ENCODE data around the gene KIAA1217.

- TF ChIP-seq CTCF (conservative IDR thresholded peaks at IDR 0.05), result no peak
- TF ChIP-seq ZFX (IDR thresholded peaks at IDR 0.05), result no peak
Observed at GRCh38 chr10:24193330-24193729, 15.6 kb upstream of the KIAA1217 start.
